KMS-11 (cell line): ENCODE data around the gene TMEM229B.

Experiments
- H2AFZ ChIP-seq: fragments of 200-600 bp; sonication (generic); 2 replicates; pipeline ENCODE4 v1.6.1; 2016; ENCODE audit warnings: antibody characterized with exemption, mixed run types, low read depth
- H3K27ac ChIP-seq: fragments of 200-600 bp; sonication (generic); 2 replicates; pipeline ENCODE4 v1.6.1; 2016; ENCODE audit warnings: mild to moderate bottlenecking, mixed run types
- H3K27me3 ChIP-seq: fragments of 200-600 bp; sonication (generic); 2 replicates; pipeline ENCODE4 v1.6.1; 2017; ENCODE audit warnings: mild to moderate bottlenecking, low read depth, mixed run types, moderate library complexity; ENCODE audit not compliant: insufficient read depth
- H3K36me3 ChIP-seq: fragments of 200-600 bp; sonication (generic); 2 replicates; pipeline ENCODE4 v1.6.1; 2017; ENCODE audit warnings: mild to moderate bottlenecking, mixed run types; ENCODE audit not compliant: insufficient read depth
- H3K4me1 ChIP-seq: fragments of 200-600 bp; sonication (generic); 2 replicates; pipeline ENCODE4 v1.6.1; 2016; ENCODE audit warnings: mild to moderate bottlenecking, low read depth, mixed run types; ENCODE audit not compliant: poor library complexity, severe bottlenecking
- H3K4me2 ChIP-seq: fragments of 200-600 bp; sonication (generic); 2 replicates; pipeline ENCODE4 v1.7.0; 2016; ENCODE audit warnings: mild to moderate bottlenecking, mixed run types
- H3K4me3 ChIP-seq: fragments of 200-600 bp; sonication (generic); IDR thresholded peaks from 2 replicates; pipeline ENCODE4 v1.6.1; 2017; ENCODE audit warnings: low read depth, low read length, mixed read lengths; ENCODE audit not compliant: insufficient read depth
- H3K79me2 ChIP-seq: fragments of 200-600 bp; sonication (generic); 2 replicates; pipeline ENCODE4 v1.6.1; 2016; ENCODE audit warnings: low read depth, mixed run types; ENCODE audit not compliant: insufficient read depth
- H3K9ac ChIP-seq: fragments of 200-600 bp; sonication (generic); 2 replicates; pipeline ENCODE4 v1.6.1; 2016; ENCODE audit warnings: mild to moderate bottlenecking, mixed run types
- H4K20me1 ChIP-seq: fragments of 200-600 bp; sonication (generic); 2 replicates; pipeline ENCODE4 v1.6.1; 2016; ENCODE audit warnings: mild to moderate bottlenecking, mixed run types; ENCODE audit not compliant: insufficient read depth
- CTCF ChIP-seq: fragments of 200-600 bp; sonication (generic); conservative IDR thresholded peaks from 2 replicates; pipeline ENCODE4 v1.6.1; 2017; ENCODE audit warnings: low read depth, mild to moderate bottlenecking, antibody characterized with exemption, low read length, moderate library complexity, mixed read lengths

Gene TMEM229B

GRCh38 chr14:67487937-67488893 is at the start of gene TMEM229B:
TSS of gene TMEM229B (minus strand) at chr14:67488721. CDS start at chr14:67473923, 14,798 bp downstream.
- no peaks in the 10 kb centered on the region for H3K36me3 ChIP-seq
- no peak within 1 kb of the TSS for H3K4me3 ChIP-seq
- no peaks in the 10 kb centered on the region for H4K20me1 ChIP-seq
- TF ChIP-seq CTCF: no peak
- peak within 1 kb of the TSS; percentile 84 for H3K4me2 ChIP-seq
- no peaks in the 10 kb centered on the region for H3K79me2 ChIP-seq
- H2AFZ ChIP-seq: peak within 1 kb of the TSS; percentile 39
- H3K9ac ChIP-seq: peak within 1 kb of the TSS; percentile 63
- peak within 1 kb of the TSS; percentile 76 for H3K27ac ChIP-seq
- H3K27me3 ChIP-seq: no peaks in the 10 kb centered on the region
- H3K4me1 ChIP-seq: peaks cover 21% of the 10 kb centered on the region

- no peaks in the 10 kb centered on the region for H3K27me3 ChIP-seq
- no peak for TF ChIP-seq CTCF
- no peak overlapping the region for H2AFZ ChIP-seq
- H3K4me2 ChIP-seq: no peak overlapping the region
- H3K4me3 ChIP-seq: no peak overlapping the region
- H3K4me1 ChIP-seq: no peaks in the 10 kb centered on the region
- no peaks in the 10 kb centered on the region for H3K79me2 ChIP-seq
- no peak overlapping the region for H3K27ac ChIP-seq
- H3K36me3 ChIP-seq: no peaks in the 10 kb centered on the region
- H3K9ac ChIP-seq: no peak overlapping the region
- H4K20me1 ChIP-seq: no peaks in the 10 kb centered on the region
Observed at GRCh38 chr14:67537736-67538135, 49.2 kb upstream of the TMEM229B start.

- Histone ChIP-seq H3K27ac (no peak overlapping the region), H3K9ac (no peak overlapping the region), H3K4me1 (no peaks in the 10 kb centered on the region), H3K36me3 (no peaks in the 10 kb centered on the region), H3K79me2 (no peaks in the 10 kb centered on the region), H2AFZ (no peak overlapping the region), H3K27me3 (no peaks in the 10 kb centered on the region), H4K20me1 (no peaks in the 10 kb centered on the region), H3K4me3 (no peak overlapping the region), H3K4me2 (no peak overlapping the region)
- no peak for TF ChIP-seq CTCF
Observed at GRCh38 chr14:67536087-67536486, 47.6 kb upstream of the TMEM229B start.

DNA sequence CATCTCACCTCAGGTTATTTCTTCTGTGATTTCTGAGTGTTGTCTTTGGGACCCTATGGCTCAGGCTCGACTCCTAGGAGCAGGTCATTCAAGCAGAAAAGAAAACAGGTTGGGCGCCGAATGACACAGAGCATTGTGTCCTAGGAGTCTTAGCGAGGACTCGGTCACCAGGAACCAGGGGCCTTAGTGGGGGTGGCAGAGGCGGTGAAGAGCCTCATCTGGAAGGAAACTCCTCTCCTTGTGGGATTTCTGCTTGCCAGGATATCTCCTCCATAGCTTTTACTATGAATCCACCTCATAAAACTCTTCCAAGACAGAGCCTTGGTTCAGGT is 45.2 kb upstream of the TMEM229B start:
- Histone ChIP-seq H3K4me1 (no peaks in the 10 kb centered on the region), H3K9ac (no peak overlapping the region), H3K27me3 (no peaks in the 10 kb centered on the region), H3K36me3 (no peaks in the 10 kb centered on the region), H2AFZ (no peak overlapping the region), H4K20me1 (no peaks in the 10 kb centered on the region), H3K79me2 (no peaks in the 10 kb centered on the region), H3K4me2 (no peak overlapping the region), H3K27ac (no peak overlapping the region), H3K4me3 (no peak overlapping the region)
- no peak for TF ChIP-seq CTCF
